OCI-LY3 (cell line): ENCODE results near the gene ZNF550.

Source experiments
- CTCF ChIP-seq: fragments of 200-600, 300-600 bp; sonication (generic); IDR thresholded peaks from 2 replicates; pipeline ENCODE4 v1.5.1; 2014; ENCODE audit warnings: antibody characterized with exemption, low read length, low read depth
- EZH2phosphoT487 ChIP-seq: fragments of 200-600 bp; shearing (Covaris generic); IDR thresholded peaks from 2 replicates; pipeline ENCODE4 v1.6.1; 2018; ENCODE audit warnings: antibody characterized with exemption, mixed run types, low read depth

GRCh38 chr19:57559404-57560025, at the start of gene ZNF550:
- TF ChIP-seq CTCF (no peak), EZH2phosphoT487 (no peak)
